HG03108 (cell line): Measurements from ENCODE around the gene SLC39A13.

Experiments
- ATAC-seq: cut with Tn5 transposase; IDR thresholded peaks from one replicate; pipeline ENCODE4 v1.9.1; 2021; ENCODE audit warnings: moderate library complexity; ENCODE audit not compliant: unreplicated experiment

Gene SLC39A13

GRCh38 chr11:47447906-47448305, 39.5 kb downstream of the SLC39A13 start:
- ATAC-seq, result no peak

GRCh38 chr11:47448566-47449427, 40.4 kb downstream of the SLC39A13 start, which contains the start of gene RAPSN:
Gene RAPSN (minus strand): TSS chr11:47449136. CDS start chr11:47448964, 172 bp downstream.
- no peak for ATAC-seq

- ATAC-seq, result no peak
Measured at GRCh38 chr11:47449541-47449940, 41.2 kb downstream of the SLC39A13 start.

- no peak for ATAC-seq
Measured at GRCh38 chr11:47451436-47451835, 43.0 kb downstream of the SLC39A13 start.

GRCh38 chr11:47451990-47452389, 43.6 kb downstream of the SLC39A13 start:
- ATAC-seq, result no peak

- ATAC-seq, result no peak
Measured at GRCh38 chr11:47453365-47453764, 45.0 kb downstream of the SLC39A13 start.

GRCh38 chr11:47454258-47454671, 45.9 kb downstream of the SLC39A13 start:
- peak; percentile 69 for ATAC-seq

GRCh38 chr11:47460571-47461235, 52.3 kb downstream of the SLC39A13 start:
- ATAC-seq, result no peak

GRCh38 chr11:47461876-47462275, 53.5 kb downstream of the SLC39A13 start:
- ATAC-seq, result no peak

GRCh38 chr11:47464483-47464882, 56.1 kb downstream of the SLC39A13 start:
- no peak for ATAC-seq
